SK-N-SH treated with all-trans-retinoic acid at 6 μM for 48 hours (cell line): ENCODE measurements around the gene THSD4.
A peak's percentile ranks its signal among the peaks of the same experiment; 100 is the strongest.

ENCODE experiments used
- ATAC-seq: fragments of 200-7000 bp; cut with Tn5 transposase; 3 replicates; pipeline ENCODE4 v1.9.1; 2020; ENCODE audit warnings: mild to moderate bottlenecking, moderate library complexity
- CSDC2 ChIP-seq: fragments of 250-450 bp; sonication (Bioruptor Pico); IDR thresholded peaks from 2 replicates; pipeline ENCODE4 v1.5.0; 2020; ENCODE audit warnings: mild to moderate bottlenecking, moderate library complexity
- ESRRG ChIP-seq: fragments of 250-450 bp; sonication (Bioruptor Pico); IDR thresholded peaks from 2 replicates; pipeline ENCODE4 v1.6.1; 2021; ENCODE audit warnings: mild to moderate bottlenecking
- OSR1 ChIP-seq: fragments of 250-450 bp; sonication (Bioruptor Pico); IDR thresholded peaks from 2 replicates; pipeline ENCODE4 v1.8.0; 2022; ENCODE audit warnings: moderate library complexity, mild to moderate bottlenecking, inconsistent platforms
- PPARA ChIP-seq: fragments of 250-450 bp; sonication (Bioruptor Pico); IDR thresholded peaks from 2 replicates; pipeline ENCODE4 v1.5.0; 2020; ENCODE audit warnings: mild to moderate bottlenecking, borderline replicate concordance
- TOX ChIP-seq: fragments of 250-450 bp; sonication (Bioruptor Pico); IDR thresholded peaks from 2 replicates; pipeline ENCODE4 v1.8.0; 2021; ENCODE audit warnings: mild to moderate bottlenecking, moderate library complexity, borderline replicate concordance
- ZC3H10 ChIP-seq: fragments of 250-450 bp; sonication (Bioruptor Pico); IDR thresholded peaks from 2 replicates; pipeline ENCODE4 v1.5.1; 2021; ENCODE audit warnings: mild to moderate bottlenecking, moderate library complexity
- ZFP3 ChIP-seq: fragments of 250-450 bp; sonication (Bioruptor Pico); IDR thresholded peaks from 2 replicates; pipeline ENCODE4 v1.5.0; 2020; ENCODE audit warnings: mild to moderate bottlenecking, moderate library complexity
- ZFP30 ChIP-seq: fragments of 450-650 bp; formaldehyde crosslinking; IDR thresholded peaks from 2 replicates; pipeline ENCODE4 v1.5.0; 2022; ENCODE audit warnings: mild to moderate bottlenecking, moderate library complexity
- ZNF565 ChIP-seq: fragments of 450-650 bp; formaldehyde crosslinking; conservative IDR thresholded peaks from 2 replicates; pipeline ENCODE4 v1.5.0; 2020; ENCODE audit warnings: low read depth, mild to moderate bottlenecking, moderate library complexity
- ZNF70 ChIP-seq: fragments of 450-650 bp; formaldehyde crosslinking; IDR thresholded peaks from 2 replicates; pipeline ENCODE4 v1.5.0; 2020; ENCODE audit warnings: mild to moderate bottlenecking, moderate library complexity
- ZNF8 ChIP-seq: fragments of 450-650 bp; formaldehyde crosslinking; IDR thresholded peaks from 2 replicates; pipeline ENCODE4 v1.5.0; 2020; ENCODE audit warnings: mild to moderate bottlenecking, moderate library complexity
- TF ChIP-seq, protein P1 (sequence below): fragments of 250-450 bp; sonication (Bioruptor Pico); IDR thresholded peaks from 2 replicates; pipeline ENCODE4 v1.5.1; 2021; ENCODE audit warnings: mild to moderate bottlenecking, moderate library complexity
- TF ChIP-seq, protein P2 (sequence below): fragments of 250-450 bp; sonication (Bioruptor Pico); IDR thresholded peaks from 2 replicates; pipeline ENCODE4 v1.8.0; 2021; ENCODE audit warnings: low read depth, mild to moderate bottlenecking, moderate library complexity, borderline replicate concordance
- TF ChIP-seq, protein P3 (sequence below): fragments of 250-450 bp; sonication (Bioruptor Pico); IDR thresholded peaks from 2 replicates; pipeline ENCODE4 v1.8.0; 2020; ENCODE audit warnings: mild to moderate bottlenecking, moderate library complexity, borderline replicate concordance
- TF ChIP-seq, protein P4 (sequence below): fragments of 250-450 bp; sonication (Bioruptor Pico); IDR thresholded peaks from 2 replicates; pipeline ENCODE4 v1.5.1; 2020; ENCODE audit warnings: low read depth, mild to moderate bottlenecking, moderate library complexity
- TF ChIP-seq, protein P5 (sequence below): fragments of 250-450 bp; sonication (Bioruptor Pico); IDR thresholded peaks from 2 replicates; pipeline ENCODE4 v1.5.0; 2020; ENCODE audit warnings: mild to moderate bottlenecking, moderate library complexity

The THSD4 gene

DNA sequence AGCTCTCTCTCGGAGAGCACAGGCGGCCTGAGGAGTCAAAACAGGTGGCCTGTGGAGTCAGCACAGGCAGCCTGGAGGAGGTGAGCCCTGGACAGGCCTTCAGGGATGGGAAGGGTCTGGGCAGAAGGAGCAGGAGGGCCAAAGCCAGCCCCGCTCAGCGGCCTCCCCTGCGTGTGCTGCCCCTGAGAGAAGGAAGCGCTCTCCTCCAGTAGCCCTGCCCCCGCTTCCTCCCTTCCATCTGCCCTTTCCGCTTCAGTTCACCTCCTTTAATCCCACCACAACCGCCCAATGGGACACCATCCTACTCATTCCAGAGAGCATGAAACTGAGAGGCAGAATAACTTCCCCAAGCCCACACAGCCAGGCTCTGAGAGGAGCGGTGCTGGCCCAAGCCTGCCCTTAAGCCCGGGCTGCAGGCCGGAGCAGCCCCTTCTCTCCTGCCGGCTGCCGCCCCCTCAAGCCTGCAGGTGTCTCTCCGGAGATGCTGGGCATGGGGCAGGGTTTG lies 691.9 kb downstream of the THSD4 start:
- TF ChIP-seq ZNF565 (CRISPR knock-in tag) (no peak), ZNF70 (CRISPR knock-in tag) (no peak), ESRRG (CRISPR knock-in tag) (no peak), CSDC2 (CRISPR knock-in tag) (no peak), ZC3H10 (no peak), ZFP3 (CRISPR knock-in tag) (no peak)
- TF ChIP-seq, protein P1, sequence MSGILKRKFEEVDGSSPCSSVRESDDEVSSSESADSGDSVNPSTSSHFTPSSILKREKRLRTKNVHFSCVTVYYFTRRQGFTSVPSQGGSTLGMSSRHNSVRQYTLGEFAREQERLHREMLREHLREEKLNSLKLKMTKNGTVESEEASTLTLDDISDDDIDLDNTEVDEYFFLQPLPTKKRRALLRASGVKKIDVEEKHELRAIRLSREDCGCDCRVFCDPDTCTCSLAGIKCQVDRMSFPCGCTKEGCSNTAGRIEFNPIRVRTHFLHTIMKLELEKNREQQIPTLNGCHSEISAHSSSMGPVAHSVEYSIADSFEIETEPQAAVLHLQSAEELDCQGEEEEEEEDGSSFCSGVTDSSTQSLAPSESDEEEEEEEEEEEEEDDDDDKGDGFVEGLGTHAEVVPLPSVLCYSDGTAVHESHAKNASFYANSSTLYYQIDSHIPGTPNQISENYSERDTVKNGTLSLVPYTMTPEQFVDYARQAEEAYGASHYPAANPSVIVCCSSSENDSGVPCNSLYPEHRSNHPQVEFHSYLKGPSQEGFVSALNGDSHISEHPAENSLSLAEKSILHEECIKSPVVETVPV (CRISPR knock-in tag), result no peak
- TF ChIP-seq, protein P2, sequence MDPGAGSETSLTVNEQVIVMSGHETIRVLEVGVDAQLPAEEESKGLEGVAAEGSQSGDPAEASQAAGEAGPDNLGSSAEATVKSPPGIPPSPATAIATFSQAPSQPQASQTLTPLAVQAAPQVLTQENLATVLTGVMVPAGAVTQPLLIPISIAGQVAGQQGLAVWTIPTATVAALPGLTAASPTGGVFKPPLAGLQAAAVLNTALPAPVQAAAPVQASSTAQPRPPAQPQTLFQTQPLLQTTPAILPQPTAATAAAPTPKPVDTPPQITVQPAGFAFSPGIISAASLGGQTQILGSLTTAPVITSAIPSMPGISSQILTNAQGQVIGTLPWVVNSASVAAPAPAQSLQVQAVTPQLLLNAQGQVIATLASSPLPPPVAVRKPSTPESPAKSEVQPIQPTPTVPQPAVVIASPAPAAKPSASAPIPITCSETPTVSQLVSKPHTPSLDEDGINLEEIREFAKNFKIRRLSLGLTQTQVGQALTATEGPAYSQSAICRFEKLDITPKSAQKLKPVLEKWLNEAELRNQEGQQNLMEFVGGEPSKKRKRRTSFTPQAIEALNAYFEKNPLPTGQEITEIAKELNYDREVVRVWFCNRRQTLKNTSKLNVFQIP, result no peak
- ATAC-seq, result peak; percentile 32

DNA sequence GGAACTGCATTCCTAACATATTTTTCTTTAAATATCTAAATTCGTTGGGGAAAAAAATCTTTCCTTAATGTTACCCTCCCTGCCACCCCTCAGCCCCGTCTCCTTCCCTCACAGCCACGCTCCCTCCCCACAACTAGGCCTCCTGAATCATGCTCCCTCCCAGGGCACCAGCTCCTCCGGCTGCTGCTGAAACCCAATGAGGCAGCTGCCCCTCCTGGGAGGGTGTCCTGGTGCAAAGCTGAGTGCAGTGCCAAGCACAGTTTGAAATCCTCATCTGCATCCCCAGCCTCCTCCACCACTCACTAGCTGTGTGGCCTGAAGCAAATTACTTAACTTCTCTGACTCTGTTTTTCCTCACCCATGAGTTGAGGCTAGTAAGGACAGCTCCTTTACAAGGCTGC lies 692.4 kb downstream of the THSD4 start:
- peak; percentile 49 for ATAC-seq
- TF ChIP-seq, protein P3, sequence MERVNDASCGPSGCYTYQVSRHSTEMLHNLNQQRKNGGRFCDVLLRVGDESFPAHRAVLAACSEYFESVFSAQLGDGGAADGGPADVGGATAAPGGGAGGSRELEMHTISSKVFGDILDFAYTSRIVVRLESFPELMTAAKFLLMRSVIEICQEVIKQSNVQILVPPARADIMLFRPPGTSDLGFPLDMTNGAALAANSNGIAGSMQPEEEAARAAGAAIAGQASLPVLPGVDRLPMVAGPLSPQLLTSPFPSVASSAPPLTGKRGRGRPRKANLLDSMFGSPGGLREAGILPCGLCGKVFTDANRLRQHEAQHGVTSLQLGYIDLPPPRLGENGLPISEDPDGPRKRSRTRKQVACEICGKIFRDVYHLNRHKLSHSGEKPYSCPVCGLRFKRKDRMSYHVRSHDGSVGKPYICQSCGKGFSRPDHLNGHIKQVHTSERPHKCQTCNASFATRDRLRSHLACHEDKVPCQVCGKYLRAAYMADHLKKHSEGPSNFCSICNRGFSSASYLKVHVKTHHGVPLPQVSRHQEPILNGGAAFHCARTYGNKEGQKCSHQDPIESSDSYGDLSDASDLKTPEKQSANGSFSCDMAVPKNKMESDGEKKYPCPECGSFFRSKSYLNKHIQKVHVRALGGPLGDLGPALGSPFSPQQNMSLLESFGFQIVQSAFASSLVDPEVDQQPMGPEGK (CRISPR knock-in tag), result no peak
- TF ChIP-seq ZFP30 (CRISPR knock-in tag), result no peak
- TF ChIP-seq PPARA (CRISPR knock-in tag), result no peak

DNA sequence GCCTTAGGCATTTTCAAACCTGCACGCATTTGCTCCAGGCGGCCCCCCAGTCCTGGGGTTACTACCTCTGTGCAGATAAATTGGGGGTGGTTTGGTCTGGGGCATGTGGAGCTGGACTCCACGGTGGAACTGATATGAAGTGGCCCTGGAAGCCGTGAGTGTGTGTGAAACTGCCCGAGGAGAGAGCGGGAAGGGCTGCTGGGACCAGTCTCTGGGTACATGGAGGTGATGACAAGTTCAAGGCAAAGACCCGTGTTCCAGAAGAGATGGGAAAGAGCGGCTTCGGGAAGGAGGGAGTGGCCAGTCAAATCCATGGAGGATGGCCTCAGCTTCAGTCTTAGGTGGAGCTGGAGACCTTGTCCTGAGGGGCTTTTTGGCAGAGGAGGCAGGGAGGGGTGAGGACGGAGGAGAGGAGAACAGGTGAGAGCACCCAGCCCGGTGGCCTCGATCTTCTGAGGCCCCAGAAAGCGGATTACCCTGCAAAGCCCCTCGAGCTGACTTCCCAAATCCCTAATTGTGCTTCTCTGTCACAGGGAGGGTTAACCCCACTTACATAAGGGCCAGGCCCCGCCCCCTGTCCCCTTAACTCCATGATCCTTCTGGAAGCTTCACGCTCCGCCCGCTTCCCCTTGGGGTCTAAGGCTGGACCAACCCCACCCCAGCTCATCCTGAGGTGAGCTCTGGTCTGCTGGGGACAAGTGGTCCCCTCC lies 693.2 kb downstream of the THSD4 start:
- TF ChIP-seq, protein P3 (CRISPR knock-in tag), result no peak
- ATAC-seq, result no peak

DNA sequence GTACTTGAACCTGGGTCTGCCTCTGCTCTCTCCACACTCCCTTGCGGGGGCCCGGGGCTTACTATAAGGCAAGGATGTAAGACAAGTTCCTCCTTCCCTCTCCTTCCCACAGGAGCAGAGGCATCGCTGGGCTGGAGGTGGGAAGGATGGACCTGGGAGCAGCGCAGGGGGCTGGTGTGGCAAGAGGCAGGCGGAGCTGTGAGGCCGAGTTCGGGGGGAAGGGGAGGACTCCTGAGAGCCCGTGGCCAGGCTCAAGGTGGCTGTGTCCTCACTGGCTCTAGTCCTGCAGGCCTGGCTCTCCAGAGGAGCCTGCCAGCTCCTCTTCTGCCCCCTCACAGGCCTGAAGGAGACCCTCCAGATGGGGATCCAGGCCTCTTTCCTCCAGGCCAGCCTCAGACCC lies 694.1 kb downstream of the THSD4 start:
- no peak for TF ChIP-seq ZFP30 (CRISPR knock-in tag)
- no peak for TF ChIP-seq ZNF8
- no peak for TF ChIP-seq TOX (CRISPR knock-in tag)
- TF ChIP-seq, protein P4, sequence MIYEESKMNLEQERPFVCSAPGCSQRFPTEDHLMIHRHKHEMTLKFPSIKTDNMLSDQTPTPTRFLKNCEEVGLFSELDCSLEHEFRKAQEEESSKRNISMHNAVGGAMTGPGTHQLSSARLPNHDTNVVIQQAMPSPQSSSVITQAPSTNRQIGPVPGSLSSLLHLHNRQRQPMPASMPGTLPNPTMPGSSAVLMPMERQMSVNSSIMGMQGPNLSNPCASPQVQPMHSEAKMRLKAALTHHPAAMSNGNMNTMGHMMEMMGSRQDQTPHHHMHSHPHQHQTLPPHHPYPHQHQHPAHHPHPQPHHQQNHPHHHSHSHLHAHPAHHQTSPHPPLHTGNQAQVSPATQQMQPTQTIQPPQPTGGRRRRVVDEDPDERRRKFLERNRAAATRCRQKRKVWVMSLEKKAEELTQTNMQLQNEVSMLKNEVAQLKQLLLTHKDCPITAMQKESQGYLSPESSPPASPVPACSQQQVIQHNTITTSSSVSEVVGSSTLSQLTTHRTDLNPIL, result no peak
- ATAC-seq, result no peak

DNA sequence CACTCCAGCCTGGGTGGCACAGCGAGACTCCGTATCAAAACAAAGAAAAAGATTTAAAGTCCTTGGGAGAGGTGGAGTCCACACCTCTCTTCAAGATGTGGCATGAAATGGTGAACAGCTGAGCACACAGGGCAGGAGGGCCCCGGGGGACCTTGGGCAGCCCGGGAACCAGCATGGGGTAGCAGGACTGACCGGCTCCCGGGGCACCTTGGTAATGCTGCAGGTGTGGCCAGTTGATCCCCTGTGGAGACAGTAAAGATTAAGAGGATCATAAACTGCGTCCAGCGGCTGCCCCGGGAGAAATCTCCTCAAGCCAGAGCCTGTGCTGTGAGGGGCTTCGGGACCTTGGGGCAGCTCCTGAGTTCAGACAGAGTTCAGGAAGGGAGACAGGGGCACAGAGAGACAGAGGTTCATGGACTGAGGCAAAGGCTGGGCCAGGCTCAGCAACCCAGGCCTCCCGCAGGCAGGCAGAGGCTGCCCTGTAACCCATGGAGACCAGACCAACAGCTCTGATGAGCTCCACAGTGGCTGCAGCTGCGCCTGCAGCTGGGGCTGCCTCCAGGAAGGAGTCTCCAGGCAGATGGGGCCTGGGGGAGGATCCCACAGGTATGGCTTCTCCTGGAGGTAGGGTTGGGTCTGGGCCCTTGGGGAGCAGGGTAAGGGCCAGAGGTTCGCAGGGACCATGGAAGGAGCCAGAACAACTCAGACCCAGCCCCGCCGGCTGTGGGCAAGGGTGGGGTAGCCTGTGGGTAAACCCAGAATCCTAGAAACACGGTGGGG lies 695.2 kb downstream of the THSD4 start, which contains the start of gene NR2E3:
NR2E3 (plus strand) TSS at position 299 of the 780 bp plus-strand sequence; CDS start at position 489, 190 bp downstream.
- TF ChIP-seq PPARA (CRISPR knock-in tag) (no peak), ZNF70 (CRISPR knock-in tag) (no peak), ZNF8 (no peak), ZFP30 (CRISPR knock-in tag) (no peak), OSR1 (CRISPR knock-in tag) (no peak)
- TF ChIP-seq, protein P2, result no peak
- TF ChIP-seq, protein P3 (CRISPR knock-in tag), result no peak
- TF ChIP-seq, protein P5, sequence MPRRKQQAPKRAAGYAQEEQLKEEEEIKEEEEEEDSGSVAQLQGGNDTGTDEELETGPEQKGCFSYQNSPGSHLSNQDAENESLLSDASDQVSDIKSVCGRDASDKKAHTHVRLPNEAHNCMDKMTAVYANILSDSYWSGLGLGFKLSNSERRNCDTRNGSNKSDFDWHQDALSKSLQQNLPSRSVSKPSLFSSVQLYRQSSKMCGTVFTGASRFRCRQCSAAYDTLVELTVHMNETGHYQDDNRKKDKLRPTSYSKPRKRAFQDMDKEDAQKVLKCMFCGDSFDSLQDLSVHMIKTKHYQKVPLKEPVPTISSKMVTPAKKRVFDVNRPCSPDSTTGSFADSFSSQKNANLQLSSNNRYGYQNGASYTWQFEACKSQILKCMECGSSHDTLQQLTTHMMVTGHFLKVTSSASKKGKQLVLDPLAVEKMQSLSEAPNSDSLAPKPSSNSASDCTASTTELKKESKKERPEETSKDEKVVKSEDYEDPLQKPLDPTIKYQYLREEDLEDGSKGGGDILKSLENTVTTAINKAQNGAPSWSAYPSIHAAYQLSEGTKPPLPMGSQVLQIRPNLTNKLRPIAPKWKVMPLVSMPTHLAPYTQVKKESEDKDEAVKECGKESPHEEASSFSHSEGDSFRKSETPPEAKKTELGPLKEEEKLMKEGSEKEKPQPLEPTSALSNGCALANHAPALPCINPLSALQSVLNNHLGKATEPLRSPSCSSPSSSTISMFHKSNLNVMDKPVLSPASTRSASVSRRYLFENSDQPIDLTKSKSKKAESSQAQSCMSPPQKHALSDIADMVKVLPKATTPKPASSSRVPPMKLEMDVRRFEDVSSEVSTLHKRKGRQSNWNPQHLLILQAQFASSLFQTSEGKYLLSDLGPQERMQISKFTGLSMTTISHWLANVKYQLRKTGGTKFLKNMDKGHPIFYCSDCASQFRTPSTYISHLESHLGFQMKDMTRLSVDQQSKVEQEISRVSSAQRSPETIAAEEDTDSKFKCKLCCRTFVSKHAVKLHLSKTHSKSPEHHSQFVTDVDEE (CRISPR knock-in tag), result no peak
- TF ChIP-seq, all 23 proteins: peak for 0
- no peak for ATAC-seq
